GM18498 (cell line): ENCODE measurements around the gene ADARB2.
"Not testable (repeated sequence)": the region's sequence is repeated elsewhere in the genome, so short reads cannot be mapped to it uniquely, and the experiment has no call there.

Experiments used
- ATAC-seq: cut with Tn5 transposase; IDR thresholded peaks from one replicate; pipeline ENCODE4 v1.9.1; 2021; ENCODE audit warnings: mild to moderate bottlenecking, moderate library complexity; ENCODE audit not compliant: unreplicated experiment

ADARB2 gene

DNA sequence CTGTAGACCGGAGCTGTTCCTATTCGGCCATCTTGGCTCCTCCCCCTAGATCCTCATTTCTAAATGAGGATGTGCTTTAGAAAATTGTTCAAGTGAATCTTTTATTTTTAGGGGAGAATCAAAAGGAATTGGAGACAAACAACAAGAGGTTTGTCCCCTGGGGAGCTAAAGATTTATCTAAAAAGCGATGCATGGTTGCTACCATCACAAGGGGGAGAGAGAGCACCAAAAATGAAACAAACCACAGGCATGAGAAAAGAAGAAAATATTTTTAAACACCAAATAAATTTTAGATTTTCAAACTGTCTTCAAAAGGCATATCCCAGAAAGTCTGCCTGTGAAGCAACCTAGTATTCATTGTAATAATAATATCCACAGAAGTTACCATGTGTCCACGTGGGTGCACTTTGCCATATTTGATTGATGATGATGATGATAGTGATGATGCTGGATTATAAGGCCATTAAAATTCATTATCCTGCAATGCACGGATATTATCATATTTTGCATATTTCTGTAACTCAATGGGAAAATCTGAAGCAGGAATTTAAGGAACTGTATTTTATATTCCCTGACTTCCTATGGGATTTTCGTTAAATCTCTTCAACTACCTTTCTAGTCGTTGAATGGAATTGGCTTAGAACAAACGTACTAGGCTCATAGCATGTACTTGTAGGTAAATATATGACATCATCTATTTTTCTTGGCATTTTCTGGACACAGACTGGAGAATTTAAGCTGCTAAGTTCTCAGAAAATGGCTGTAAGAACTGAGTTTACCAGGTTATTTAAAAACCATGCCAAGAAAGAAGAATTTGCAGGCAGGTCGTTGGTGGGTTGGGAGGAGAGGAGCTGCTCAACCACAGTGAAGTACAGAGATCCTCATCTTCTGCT lies 509.6 kb downstream of the ADARB2 start:
- no peak for ATAC-seq

DNA sequence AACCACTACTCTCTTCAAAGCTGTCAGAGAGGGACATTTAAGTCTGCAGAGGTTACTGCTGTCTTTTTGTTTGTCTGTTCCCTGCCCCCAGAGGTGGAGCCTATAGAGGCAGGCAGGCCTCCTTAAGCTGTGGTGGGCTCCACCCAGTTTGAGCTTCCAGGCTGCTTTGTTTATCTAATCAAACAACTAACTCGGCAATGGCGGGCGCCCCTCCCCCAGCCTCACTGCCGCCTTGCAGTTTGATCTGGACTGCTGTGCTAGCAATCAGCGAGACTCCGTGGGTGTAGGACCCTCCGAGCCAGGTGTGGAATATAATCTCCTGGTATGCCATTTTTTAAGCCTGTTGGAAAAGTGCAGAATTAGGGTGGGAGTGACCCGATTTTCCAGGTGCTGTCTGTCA lies 510.4 kb downstream of the ADARB2 start:
- not testable (repeated sequence) for ATAC-seq

DNA sequence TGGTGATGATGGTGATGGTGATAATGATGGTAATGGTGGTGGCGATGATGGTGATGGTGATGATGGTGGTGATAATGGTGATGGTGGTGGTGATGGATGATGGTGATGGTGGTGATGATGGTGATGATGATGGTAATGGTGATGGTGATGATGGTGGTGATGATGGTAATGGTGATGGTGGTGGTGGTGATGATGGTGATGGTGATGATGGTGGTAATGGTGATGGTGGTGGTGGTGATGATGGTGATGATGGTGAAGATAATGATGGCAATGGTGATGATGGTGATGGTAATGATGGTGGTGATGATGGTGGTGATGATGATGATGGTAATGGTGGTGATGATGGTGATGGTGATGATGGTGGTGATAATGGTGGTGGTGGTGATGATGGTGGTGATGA lies 517.5 kb downstream of the ADARB2 start:
- ATAC-seq, result not testable (repeated sequence)

DNA sequence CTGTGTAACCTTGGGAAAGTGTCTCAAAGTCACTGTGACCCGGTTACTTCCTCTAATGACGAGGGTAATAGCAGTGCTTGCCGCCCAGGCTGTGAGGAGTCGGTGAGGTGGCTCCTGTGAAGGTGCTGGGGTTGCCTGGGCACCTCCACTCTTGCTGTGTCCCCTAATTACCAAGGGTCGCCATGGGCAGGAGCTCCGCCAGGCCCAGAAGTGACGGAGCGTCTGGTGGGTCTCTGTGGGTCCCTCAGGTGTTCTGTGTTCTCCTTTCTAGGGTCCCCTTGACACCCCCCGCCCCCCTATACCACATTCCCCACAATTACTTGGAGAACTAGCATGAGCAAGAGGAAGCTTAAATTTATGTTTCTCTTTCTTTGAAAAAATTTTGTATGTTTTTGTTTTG lies 519.7 kb downstream of the ADARB2 start:
- no peak for ATAC-seq

DNA sequence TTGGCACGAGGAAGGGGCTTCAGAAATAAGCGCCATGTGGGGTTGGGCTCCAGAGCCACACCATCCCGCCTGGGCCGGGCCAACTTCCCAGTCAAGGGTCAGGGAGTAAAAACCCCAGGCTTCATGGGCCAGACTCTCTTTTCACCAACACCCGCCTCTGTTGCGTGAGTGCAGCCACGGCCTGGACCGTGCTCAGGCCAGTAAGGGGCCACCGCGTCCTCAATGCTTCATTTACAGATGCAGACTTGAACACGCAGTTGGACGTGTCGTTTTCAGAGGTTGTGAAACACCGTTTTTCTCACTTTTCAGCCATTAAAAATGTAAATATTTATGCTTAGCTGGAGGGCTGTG lies 520.1 kb downstream of the ADARB2 start:
- ATAC-seq, result no peak

DNA sequence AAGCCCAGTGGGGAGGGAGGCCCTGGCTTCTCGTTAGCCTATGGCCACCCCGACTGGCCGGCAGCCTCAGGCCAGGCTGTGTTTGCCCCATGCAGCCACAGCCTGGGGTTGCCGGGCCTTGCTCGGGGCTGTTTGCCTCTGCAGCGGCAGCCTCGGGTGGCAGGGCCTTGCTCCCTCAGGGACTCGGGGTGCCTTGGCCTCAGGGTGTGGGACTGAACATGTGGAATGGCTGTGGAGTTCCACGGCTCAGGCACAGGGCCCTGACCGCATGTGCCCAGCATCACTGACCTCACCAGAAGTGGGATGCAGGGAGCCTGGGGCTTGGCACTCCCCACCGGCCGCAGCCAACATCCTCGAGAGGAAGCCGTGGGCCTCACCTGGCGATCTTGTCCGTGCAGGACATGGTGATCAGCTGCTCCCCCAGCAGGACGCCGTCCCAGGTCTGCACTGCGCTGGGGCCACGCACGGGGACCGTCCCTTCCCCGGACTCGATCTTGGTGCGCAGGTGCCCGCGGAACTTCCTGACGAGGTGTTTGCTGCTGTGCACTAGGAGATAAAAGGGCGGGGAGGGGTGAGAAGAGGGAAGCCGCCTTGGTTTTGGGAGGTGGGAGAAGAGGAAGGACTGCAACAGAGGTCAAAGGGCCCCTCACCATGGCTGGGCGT lies 520.6 kb downstream of the ADARB2 start:
- no peak for ATAC-seq

DNA sequence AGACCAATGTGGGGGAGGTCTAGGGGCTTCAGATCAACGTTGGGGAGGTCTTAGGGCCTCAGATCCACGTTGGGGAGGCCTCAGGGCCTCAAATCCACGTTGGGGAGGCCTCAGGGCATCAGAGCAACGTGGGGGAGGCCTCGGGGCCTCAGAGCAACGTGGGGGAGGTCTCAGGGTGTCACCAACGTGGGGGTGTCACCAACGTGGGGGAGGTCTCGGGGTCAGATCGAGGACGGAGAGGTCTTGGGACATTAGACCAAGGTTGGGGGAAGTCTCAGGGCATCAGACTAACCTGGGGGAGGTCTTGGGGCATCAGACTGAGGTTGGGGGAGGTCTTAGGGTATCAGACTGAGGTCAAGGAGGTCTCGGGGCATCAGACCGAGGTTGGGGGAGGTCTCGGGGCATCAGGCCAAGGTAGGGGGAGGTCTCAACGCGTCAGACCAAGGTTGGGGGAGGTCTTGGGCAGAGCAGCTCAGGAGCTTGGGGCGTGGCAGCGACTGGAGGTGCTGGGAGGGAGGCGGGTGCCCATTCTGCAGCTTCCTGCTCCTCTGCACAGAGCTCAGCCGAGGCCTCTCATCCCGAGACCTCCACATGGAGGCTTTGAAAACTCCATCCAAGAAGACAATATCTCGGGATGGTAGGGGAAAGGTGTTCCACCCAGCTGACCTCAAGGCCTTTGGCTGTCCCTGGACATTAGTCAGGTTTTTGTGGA lies 521.3 kb downstream of the ADARB2 start:
- ATAC-seq, result no peak

DNA sequence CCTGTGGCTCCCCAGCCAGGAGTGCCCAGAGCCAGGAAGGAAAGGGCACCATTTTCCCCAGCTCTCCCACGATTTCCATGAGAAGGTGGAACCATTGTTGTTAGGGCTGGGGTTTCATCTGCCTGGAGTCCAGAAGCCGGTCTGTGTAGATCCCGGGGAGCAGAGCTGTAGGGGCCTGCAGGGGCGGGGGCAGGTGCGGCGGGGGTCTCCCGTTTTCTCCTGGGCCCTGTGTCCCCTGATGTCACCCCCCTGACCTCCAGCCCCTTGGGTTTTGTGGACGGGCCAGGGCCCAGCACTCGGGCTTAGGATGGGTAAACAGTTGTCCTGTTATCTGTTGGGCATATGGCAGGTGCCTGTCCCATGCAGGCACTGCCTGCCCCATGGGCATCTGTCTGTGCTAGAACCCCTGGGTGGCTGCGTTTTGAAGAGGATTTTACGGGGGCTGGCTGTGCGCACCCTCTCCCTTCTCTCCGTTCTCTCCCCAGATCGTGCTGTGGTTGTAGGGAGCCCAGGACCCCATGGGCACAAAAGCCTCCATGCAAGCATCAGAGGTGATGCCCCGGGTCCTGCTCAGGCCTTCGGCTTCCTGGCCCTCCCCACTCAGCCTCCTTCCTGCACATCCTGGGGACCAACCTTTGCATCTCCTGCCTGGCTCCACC lies 522.3 kb downstream of the ADARB2 start:
- no peak for ATAC-seq

DNA sequence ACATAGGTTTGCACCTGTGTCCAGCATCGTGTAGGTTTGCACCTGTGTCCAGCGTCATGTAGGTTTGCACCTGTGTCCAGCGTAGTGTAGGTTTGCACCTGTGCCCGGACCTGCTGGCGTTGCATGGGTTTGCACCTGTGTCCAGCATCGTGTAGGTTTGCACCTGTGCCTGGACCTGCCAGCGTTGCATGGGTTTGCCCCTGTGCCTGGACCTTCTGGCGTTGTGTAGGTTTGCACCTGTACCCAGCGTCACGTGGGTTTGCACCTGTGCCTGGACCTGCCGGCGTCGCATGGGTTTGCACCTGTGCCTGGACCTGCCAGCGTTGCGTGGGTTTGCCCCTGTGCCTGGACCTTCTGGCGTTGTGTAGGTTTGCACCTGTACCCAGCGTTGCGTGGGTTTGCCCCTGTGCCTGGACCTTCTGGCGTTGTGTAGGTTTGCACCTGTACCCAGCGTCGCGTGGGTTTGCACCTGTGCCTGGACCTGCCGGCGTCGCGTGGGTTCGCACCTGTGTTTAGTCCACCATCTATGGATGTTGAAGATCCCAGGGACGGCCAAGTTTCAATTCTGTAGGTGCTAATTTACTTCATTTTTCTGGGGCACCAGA lies 523.2 kb downstream of the ADARB2 start:
- no peak for ATAC-seq

DNA sequence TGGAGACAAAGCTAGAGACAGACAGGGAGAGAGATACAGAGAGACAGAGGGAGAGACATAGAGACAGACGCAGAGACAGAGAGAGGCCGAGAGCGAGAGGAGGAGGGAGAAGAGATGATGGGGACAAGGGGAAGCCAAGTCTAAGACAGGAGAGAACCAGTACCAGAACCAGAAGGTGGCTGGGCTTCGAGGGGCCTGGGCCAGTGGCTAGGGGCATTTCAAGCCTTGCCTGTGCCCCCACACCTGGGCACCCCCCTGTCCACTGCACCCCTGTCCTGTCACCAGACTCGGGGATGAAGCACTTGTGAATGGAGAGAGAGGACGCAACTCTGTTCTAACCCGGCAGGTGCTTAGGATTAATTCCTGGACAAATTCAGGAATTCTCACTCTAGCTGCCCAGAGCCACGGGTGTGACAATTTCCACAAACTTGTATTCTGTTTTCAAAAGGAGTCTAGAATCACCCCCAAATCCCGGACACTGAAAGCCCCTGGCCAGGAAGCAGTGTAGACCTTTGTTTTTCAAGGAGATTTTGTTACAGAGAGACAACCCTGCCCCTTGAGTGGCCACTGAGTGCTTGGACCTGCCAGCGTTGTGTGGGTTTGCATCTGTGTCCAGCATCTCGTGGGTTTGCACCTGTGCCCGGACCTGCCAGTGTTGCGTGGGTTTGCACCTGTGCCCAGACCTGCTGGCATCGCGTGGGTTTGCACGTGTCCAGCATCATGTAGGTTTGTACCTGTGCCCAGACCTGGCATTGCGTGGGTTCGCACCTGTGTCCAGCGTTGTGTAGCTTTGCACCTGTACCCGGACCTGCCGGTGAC lies 523.9 kb downstream of the ADARB2 start:
- ATAC-seq, result no peak

DNA sequence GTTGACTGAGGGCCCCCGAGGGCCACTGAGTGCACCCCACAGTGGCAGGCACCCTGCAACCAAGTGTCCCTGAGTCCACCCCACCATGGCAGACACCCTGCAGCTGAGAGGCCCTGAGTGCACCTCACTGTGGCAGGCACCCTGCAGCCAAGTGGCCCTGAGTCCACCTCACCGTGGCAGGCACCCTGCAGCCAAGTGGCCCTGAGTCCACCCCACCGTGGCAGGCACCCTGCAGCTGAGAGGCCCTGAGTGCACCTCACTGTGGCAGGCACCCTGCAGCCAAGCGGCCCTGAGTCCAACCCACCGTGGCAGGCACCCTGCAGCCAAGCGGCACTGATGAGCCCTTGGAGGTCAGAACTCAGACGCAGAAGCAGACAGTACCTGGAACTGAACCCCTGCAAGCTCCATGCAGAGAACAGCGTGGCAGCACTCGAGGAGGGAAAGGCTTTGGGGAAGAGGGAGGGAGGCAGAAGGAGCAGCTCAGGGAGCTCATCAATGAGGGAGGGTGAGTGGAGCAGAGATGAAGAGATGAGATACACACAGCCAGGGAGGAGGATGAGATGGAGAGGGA lies 524.7 kb downstream of the ADARB2 start:
- ATAC-seq, result no peak

DNA sequence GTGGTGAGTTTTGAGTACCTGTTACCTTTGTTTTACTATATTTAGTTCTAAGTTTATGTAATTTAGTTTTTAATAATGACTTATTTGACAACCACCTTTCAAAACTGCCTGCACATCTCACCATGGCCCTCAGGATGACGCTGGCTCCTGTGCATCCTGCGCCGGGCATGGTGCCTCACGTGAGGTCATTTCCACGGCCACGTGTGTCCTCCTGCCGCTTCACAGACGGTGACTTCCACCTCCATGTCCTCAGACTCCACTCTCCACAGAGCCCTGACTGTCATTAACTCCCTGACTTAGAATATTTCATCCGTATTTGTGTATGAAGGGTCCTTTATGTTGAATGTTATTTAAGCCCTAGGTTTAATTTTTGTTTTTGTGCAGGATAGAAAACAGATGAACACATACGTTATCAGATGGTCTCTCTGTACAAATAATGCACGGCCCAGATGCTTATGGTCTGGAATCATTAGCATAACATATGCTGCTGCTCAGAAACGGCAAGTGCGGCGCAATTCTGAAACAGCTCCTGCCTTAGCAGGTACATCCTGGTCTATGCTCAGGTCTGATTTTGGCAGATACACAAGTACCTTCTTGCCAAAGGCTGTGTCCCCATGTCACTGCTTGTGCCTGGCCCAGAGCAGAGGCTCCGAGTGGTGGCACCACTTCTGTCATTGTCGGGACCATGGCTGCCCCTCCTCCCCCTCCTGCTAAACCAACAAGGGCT lies 525.3 kb downstream of the ADARB2 start:
- ATAC-seq, result no peak

DNA sequence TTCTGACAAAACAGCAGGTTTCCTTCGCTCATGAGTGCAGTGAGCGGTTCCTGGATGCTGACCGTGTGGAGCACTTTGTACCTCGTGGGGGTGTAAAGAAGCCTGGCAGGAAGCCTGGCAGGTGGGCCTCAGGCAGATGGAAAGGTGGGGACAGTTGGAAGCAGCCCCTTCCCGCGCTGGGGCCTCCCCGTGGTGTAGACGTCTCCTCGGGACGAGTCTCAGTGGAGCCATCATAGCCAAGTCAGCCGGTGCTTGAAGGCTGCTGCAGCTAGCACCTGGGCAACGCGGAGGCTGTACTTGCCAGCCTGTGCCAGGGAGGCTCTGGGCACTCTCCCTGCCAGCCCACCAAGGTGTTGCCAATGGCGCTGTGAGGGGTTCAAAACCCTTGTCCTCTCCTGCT lies 526.7 kb downstream of the ADARB2 start:
- no peak for ATAC-seq

DNA sequence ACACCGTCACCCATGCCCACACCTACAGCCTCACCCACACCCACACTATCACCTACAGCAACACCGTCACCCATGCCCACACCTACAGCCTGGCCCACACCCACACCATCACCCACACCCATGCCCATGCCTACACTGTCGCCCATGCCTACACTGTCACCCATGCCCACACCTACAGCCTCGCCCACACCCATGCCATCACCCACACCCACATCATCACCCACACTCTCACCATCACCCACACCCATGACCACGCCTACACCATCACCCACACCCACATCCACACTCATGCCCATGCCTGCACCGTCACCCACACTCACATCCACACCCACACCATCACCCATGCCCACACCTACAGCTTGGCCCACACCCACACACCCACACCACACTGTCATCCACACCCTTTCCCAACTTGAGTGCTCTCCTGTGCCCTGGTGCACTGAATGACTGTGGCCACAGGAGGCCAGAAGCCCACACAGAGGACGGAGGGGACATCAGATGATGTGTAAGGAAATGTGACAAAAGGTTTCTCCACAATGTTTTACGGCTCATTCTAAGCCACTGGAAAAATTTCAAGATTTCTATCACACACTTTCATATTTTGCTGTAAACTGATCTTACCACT lies 527.9 kb downstream of the ADARB2 start:
- no peak for ATAC-seq

DNA sequence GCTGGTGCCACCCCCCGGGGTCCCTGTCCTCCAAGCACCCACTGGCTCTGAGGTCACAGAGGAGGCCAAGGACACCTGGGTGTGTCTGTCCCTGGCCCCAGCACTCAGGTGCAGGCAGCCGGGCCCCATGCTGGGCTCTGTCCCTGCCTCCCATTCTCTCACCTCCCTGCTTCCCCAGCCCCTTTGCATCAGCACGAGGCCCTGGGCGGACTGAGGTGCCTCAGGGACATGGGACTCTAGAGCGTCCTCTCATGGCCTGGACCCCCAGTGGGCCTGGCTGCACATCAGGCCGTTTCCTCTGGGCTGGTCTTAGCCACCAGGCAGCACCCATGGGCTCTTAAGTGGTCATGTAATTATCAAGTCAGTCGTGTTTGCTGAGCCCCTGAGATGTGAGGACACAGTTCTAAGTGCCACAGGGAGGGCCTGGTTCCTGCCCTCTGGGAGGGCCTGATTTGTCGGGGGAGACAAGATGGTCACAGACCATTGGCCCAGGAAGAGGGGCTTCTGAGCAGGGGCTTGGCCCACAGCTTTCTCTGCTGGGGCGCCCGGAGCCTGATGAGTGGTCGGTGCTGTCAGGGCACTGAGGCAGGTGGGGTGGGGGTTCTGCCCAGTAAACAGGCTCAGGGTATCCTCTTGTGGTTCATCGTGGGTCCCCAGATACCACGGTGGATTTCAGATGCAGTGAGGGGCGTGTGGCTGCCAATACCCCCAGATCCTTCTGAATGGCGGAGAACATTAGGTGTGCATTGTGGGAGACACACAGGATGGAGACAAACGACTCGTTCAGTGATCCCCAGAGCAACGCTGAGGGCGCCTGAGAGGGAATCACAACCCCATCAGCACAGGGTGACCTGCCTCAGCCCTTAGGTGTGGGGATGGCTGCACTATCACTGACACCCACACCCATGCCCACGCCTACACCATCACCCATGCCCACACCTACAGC lies 528.7 kb downstream of the ADARB2 start:
- ATAC-seq, result no peak

DNA sequence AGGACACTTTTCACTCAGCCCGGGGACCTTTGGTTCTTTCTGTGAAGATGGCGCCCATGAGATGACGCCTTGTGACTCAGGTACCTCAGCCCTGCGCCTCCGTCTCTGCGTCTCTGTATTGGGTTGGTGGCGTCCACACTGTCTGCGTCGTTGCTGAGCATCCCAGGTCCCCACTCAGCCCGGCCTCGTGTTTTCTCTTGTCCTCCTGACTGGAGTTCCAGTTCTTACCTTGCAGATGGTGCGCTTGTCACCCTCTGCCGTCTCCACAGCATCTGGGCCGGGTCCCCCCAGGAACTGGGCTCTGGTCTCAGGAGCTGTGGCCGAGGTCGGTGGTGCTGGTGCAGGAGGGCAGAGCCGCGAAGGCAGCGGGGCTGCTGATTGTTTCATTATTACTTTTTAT lies 530.7 kb downstream of the ADARB2 start:
- no peak for ATAC-seq

DNA sequence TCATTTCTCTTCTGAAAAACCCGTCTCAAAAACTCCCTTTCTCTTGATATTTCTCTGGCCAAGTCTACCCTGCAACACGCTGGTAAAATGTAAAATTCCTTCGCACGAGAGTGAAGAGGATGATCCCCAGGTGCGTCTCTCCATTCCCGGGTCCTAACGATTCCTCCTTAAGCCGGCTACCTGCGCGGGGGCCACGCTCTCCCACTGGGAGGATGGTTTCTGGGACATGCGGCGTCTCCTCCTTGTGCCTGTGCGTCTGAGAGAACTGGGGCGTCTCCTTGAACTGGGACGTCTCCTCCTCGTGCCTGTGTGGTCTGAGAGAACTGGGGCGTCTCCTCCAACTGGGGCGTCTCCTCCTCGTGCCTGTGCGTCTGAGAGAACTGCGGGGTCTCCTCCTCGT lies 531.2 kb downstream of the ADARB2 start:
- ATAC-seq, result no peak
